Measurements from ENCODE around the gene ACSS2.
"Not testable (repeated sequence)": the region's sequence is repeated elsewhere in the genome, so short reads cannot be mapped to it uniquely, and the experiment has no call there.

The ACSS2 gene

DNA sequence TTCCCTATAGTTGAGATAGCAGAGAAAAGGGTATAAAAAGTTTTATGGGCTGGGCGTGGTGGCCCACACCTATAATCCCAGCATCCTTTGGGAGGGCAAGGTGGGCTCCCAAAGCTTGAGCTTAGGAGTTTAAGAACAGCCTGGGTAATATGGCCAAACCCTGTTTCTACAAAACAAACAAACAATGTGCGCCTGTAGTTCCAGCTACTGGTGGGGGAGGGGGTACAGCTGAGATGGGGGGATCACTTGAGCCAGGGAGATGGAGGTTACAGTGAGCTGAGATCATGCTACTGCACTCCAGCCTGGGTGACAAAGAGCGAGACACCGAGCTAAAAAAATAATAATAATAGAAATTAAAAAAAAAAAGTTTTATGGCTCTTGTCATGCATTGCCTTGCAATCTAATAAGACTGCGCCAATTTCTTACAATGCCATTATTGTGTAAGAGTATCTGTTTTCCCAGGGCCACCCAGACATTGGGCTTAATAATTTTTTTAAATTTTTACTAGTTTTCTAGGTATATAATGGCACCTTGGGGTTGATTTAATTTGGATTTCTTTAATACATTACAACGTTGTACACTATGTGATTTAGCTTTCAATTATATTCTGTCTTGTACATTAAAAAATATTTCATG lies 3.9 kb downstream of the ACSS2 start:
- no peak for DNase-seq (ENCODE audit: insufficient read length)
- FAIRE-seq = no peak
- no peak for TF ChIP-seq TAF1 (IDR thresholded peaks at IDR 0.05; ENCODE audit: borderline replicate concordance, low read depth, low read length)
- TF ChIP-seq POLR2AphosphoS5 (IDR thresholded peaks at IDR 0.05; ENCODE audit: low read depth, low read length) = no peak
- TF ChIP-seq POLR2A (IDR thresholded peaks at IDR 0.05; ENCODE audit: low read depth, low read length) = no peak

DNA sequence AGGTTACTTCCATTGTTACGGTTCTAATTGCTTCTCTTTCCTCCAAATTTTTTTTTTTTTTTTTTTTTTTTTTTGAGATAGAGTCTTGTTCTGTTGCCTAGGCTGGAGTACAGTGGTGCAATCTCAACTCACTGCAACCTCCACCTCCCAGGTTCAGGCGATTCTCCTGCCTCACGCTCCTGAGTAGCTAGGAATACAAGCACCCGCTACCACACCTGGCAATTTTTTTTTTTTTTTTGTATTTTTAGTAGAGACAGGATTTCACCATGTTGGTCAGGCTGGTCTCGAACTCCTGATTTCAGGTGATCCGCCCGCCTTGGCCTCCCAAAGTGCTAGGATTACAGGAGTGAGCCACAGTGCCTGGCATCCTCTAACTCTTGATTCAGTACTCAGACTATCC lies 4.6 kb downstream of the ACSS2 start:
- DNase-seq (ENCODE audit: insufficient read length); FAIRE-seq: not testable (repeated sequence)

DNA sequence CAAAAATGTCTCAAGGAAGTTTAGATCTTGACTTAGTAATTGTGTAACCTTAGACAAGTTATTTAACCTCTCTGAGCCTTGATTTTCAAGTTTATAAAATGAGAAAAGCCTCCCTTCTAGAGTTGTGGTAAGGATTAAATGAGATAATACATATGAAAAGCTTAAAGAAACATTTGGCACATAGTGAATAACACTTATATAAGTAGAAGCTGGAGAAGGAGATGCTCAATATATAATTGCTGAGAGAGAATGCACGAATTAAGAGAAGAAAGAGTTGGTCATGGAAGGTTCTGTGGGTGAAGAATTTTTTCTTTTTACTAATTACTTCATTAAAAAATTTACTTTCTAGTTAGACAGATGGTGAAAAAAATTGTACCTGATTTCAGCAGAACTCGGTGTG lies 5.3 kb downstream of the ACSS2 start:
- TF ChIP-seq POLR2A (IDR thresholded peaks at IDR 0.05; ENCODE audit: low read depth, low read length) (no peak), POLR2AphosphoS5 (IDR thresholded peaks at IDR 0.05; ENCODE audit: low read depth, low read length) (no peak), TAF1 (IDR thresholded peaks at IDR 0.05; ENCODE audit: borderline replicate concordance, low read depth, low read length) (no peak)
- FAIRE-seq = no peak
- no peak for DNase-seq (ENCODE audit: insufficient read length)

DNA sequence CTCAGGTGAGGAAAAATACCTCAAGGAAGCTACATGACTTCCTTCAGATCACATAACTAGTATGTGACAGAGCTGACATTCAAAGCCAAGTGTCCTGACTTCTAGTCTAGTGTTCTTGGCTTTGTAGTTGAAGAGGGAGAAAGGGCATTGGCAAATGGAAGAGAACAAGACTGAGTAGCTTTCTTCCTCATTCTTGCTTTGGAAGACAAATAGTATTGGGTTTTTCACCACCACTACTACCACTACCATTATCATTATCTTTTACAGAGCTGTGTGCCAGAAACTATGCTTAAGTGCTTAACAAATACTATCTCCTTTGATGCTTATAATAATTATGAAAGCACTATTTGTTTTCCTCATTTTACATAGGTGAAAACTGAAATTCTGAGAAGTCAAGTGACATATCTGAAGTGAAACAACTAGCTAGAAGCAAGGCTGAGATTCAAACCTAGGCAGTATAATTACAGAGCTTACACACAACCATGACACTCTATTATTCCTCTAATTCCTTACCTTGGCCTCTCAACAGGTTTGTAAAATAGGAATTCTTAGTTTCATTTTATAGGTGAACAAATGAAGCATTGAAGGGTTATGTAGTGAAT lies 6.8 kb downstream of the ACSS2 start:
- FAIRE-seq = no peak
- DNase-seq (ENCODE audit: insufficient read length) = no peak
- no peak for TF ChIP-seq TAF1 (IDR thresholded peaks at IDR 0.05; ENCODE audit: borderline replicate concordance, low read depth, low read length)
- TF ChIP-seq POLR2A (IDR thresholded peaks at IDR 0.05; ENCODE audit: low read depth, low read length) = no peak
- no peak for TF ChIP-seq POLR2AphosphoS5 (IDR thresholded peaks at IDR 0.05; ENCODE audit: low read depth, low read length)

DNA sequence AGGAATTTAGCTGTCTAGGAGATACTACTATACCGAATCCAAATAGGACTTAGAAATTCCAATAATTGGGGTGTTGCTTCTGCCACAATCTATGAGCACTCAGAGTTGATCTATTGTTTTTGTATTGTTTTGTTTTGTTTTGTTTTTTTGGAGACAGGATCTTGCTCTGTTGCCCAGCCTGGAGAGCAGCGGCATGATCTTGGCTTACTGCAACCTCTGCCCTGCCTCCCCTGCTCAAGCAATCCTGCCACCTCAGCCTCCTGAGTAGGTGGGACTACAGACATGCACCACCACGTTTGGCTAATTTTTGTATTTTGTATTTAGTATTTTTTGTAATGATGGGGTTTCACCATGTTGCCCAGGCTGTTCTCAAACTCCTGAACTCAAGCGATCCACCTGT lies 7.4 kb downstream of the ACSS2 start:
- no peak for FAIRE-seq
- TF ChIP-seq TAF1 (IDR thresholded peaks at IDR 0.05; ENCODE audit: borderline replicate concordance, low read depth, low read length) (no peak), POLR2A (IDR thresholded peaks at IDR 0.05; ENCODE audit: low read depth, low read length) (no peak), POLR2AphosphoS5 (IDR thresholded peaks at IDR 0.05; ENCODE audit: low read depth, low read length) (no peak)
- DNase-seq (ENCODE audit: insufficient read length) = no peak

DNA sequence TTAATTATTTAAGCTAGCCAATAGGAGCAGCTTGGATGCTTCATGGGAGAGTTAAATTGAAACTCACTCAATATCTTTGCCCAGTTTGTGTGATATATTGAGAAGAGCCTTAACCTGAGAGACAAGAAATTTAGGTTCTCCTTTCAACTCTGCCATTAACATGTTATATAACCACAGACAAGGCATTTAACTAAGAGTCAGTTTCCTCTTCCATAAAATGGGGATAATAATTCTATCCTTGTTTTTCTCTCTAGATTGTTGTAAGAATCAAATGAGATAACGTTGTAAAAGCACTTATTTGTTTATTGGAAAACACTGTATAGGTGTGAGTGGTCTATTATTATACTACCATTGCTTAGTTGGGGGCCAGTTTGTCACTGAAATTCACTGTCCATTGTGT lies 7.8 kb downstream of the ACSS2 start:
- FAIRE-seq (no peak), DNase-seq (ENCODE audit: insufficient read length) (no peak)
- TF ChIP-seq POLR2A (IDR thresholded peaks at IDR 0.05; ENCODE audit: low read depth, low read length) (no peak), TAF1 (IDR thresholded peaks at IDR 0.05; ENCODE audit: borderline replicate concordance, low read depth, low read length) (no peak), POLR2AphosphoS5 (IDR thresholded peaks at IDR 0.05; ENCODE audit: low read depth, low read length) (no peak)

DNA sequence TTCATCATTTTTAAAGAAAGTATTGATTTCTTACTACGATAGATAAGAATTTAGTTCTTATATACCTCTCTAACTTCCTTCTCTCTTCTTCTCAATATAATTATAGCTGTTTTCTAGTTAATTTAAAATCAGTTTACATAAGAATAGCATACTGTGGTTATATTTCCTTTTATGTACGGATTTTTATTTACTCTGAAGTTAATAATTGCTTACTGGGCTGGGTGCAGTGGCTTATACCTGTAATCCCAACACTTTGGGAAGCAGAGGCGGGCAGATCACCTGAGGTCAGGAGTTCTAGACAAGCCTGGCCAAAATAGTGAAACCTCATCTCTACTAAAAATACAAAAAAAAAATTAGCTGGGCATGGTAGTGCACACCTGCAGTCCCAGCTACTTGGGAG lies 9.7 kb downstream of the ACSS2 start:
- TF ChIP-seq TAF1 (IDR thresholded peaks at IDR 0.05; ENCODE audit: borderline replicate concordance, low read depth, low read length) = no peak
- TF ChIP-seq POLR2A (IDR thresholded peaks at IDR 0.05; ENCODE audit: low read depth, low read length) = no peak
- no peak for TF ChIP-seq POLR2AphosphoS5 (IDR thresholded peaks at IDR 0.05; ENCODE audit: low read depth, low read length)
- DNase-seq (ENCODE audit: insufficient read length) = no peak
- no peak for FAIRE-seq

DNA sequence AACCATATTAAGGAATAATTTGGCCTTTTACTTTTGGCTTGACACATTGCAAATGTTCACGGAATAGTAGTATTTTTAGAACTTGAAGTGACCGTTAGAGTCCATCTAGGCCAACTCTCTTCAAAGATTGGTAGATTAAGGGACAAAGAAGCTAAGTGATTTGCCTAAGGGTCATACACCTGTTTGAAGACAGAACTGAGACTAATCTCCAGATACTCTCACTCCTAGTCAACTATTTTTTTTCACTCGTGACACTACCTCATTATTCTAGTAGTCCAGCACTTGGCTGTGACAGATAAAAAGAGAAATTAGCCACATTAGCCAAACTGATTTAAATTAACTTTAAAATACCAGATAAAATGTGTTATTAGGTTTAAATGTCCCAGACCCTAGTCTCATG lies 10.6 kb downstream of the ACSS2 start:
- no peak for TF ChIP-seq POLR2AphosphoS5 (IDR thresholded peaks at IDR 0.05; ENCODE audit: low read depth, low read length)
- no peak for TF ChIP-seq TAF1 (IDR thresholded peaks at IDR 0.05; ENCODE audit: borderline replicate concordance, low read depth, low read length)
- TF ChIP-seq POLR2A (IDR thresholded peaks at IDR 0.05; ENCODE audit: low read depth, low read length) = no peak
- no peak for DNase-seq (ENCODE audit: insufficient read length)
- no peak for FAIRE-seq

DNA sequence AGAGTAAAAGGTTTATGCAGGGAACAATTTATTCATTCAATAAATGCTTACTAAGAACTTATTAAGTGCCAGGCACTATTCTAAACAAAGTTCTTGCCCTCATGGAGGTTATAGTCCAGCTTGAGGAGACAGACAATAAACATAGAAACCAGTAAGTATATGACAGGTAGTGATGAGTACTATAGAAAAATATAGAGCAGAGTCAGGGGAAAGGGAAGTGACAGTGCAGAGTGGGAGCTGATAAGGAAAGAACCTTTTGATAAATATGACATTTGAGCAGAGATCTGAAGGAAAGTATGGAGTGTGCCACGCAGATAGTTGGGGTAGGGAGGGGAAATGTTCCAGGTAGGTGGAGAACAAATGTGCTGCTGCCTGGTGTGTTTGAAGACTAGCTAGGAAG lies 12.1 kb downstream of the ACSS2 start:
- DNase-seq (ENCODE audit: insufficient read length) = no peak
- FAIRE-seq = no peak
- TF ChIP-seq TAF1 (IDR thresholded peaks at IDR 0.05; ENCODE audit: borderline replicate concordance, low read depth, low read length) (no peak), POLR2A (IDR thresholded peaks at IDR 0.05; ENCODE audit: low read depth, low read length) (no peak), POLR2AphosphoS5 (IDR thresholded peaks at IDR 0.05; ENCODE audit: low read depth, low read length) (no peak)

DNA sequence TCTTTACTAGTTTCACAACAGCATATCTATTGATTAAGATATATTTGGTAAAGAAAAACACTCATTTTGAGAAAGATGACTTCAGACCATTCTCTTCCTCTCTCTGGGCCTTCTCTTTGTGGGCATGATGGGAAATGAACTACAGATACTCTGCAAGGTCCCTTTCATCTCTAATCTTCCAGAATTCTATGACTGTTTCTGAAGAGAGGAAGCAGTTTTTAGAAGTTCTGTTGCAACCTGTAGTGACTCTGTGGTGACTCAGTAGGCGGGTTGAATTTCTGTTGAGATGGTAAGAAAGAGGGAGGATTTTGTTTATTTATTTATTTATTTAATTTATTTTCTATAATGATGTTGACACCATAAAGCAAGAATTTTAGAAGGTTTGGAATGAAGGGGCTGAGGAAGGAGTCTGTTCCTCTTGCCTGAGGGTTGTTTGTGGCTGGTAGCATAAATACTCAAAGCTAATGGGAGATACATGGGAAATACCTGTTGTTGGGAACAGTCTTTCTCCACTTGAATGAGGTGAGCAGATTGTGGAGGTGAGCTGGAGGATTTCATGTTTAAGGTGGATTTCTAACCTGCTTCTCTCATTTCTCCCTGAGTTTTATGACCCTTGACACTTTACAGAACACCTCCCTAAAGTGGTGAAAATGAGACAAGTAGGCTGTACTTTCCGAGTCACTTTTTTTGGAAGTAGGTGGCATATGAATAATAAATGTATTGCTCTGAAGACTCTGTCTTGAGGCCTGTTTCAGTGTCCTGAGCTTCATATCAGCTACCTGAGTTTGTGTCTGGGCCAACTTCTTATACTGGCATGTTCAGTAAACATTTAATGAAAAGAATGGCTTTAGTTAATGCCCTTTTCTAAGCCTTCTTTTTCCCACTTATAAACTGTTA lies 15.0 kb downstream of the ACSS2 start:
- no peak for TF ChIP-seq POLR2A (IDR thresholded peaks at IDR 0.05; ENCODE audit: low read depth, low read length)
- TF ChIP-seq TAF1 (IDR thresholded peaks at IDR 0.05; ENCODE audit: borderline replicate concordance, low read depth, low read length) = no peak
- TF ChIP-seq POLR2AphosphoS5 (IDR thresholded peaks at IDR 0.05; ENCODE audit: low read depth, low read length) = no peak
- no peak for FAIRE-seq
- DNase-seq (ENCODE audit: insufficient read length) = no peak

DNA sequence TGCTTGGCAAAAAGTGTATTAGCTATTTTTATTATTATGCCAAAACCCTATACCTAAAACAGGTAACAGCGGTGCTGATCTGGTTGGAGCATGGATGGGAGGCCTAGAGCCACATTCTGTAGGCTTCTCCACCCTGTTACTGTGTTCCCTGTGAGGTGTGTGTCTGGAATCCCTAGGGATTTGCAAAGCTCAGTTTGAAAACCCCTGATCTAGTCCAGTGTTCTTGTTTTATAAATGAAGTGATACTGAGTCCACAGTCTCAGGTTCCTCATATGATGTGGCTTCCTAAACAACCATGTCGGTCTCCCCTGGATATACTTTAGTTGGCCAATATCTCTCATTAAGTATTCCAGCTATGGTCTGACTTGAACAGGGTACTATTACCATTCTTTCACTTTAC lies 16.3 kb downstream of the ACSS2 start:
- no peak for TF ChIP-seq POLR2A (IDR thresholded peaks at IDR 0.05; ENCODE audit: low read depth, low read length)
- no peak for TF ChIP-seq TAF1 (IDR thresholded peaks at IDR 0.05; ENCODE audit: borderline replicate concordance, low read depth, low read length)
- no peak for TF ChIP-seq POLR2AphosphoS5 (IDR thresholded peaks at IDR 0.05; ENCODE audit: low read depth, low read length)
- no peak for DNase-seq (ENCODE audit: insufficient read length)
- FAIRE-seq = no peak

DNA sequence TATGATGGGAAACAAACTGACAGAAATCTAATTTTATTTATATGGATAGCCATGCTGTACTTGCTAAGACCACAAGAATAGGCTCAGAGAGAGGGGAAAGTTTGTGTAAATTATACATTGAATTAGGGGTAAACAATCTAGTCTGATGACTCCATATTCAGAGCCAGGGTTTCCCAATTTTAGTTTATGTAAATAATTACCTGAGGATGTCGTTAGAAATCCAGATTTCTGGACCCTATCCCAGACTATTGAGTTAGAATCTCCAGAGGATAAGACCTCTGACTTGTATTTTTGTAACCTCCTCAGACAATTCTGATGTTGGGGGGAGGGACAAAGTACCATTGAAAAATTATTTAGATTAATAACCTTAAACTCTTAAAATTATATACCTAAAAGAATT lies 18.3 kb downstream of the ACSS2 start:
- FAIRE-seq (no peak), DNase-seq (ENCODE audit: insufficient read length) (no peak)
- no peak for TF ChIP-seq POLR2AphosphoS5 (IDR thresholded peaks at IDR 0.05; ENCODE audit: low read depth, low read length)
- TF ChIP-seq TAF1 (IDR thresholded peaks at IDR 0.05; ENCODE audit: borderline replicate concordance, low read depth, low read length) = no peak
- TF ChIP-seq POLR2A (IDR thresholded peaks at IDR 0.05; ENCODE audit: low read depth, low read length) = no peak

Measured in GM12892 (cell line).